Loucy (cell line): ENCODE data around the gene SMARCB1.

Source experiments
- EZH2phosphoT487 ChIP-seq: fragments of 200-600 bp; IDR thresholded peaks from 2 replicates; pipeline ENCODE4 v1.6.1; 2018; ENCODE audit warnings: antibody characterized with exemption, mild to moderate bottlenecking, moderate library complexity, borderline replicate concordance
- TF ChIP-seq, protein P1 (sequence below): fragments of 200-600 bp; sonication (generic); conservative IDR thresholded peaks from 2 replicates; pipeline ENCODE4 v1.5.1; 2014; ENCODE audit warnings: mild to moderate bottlenecking, antibody characterized with exemption, low read length

DNA sequence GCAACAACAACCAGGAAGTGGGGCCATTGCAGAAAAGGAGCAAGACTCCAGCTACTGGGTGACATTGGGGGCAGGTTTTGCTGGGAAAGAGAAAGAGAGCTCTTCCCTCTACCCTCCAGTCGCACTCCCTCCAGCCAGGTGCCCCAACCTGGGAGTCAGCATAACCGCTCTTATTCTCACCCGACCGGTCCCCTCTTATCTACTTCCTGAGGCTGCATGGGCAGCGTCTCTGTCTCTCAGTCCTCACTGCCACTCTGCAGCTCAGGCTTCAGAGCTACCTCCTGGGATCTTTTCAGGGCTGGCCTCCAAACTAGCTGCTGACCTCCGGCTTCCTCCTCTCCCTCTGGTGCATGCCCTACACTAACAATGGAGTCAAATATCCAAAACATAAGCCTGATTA is 41.0 kb upstream of the SMARCB1 start:
- TF ChIP-seq, protein P1, sequence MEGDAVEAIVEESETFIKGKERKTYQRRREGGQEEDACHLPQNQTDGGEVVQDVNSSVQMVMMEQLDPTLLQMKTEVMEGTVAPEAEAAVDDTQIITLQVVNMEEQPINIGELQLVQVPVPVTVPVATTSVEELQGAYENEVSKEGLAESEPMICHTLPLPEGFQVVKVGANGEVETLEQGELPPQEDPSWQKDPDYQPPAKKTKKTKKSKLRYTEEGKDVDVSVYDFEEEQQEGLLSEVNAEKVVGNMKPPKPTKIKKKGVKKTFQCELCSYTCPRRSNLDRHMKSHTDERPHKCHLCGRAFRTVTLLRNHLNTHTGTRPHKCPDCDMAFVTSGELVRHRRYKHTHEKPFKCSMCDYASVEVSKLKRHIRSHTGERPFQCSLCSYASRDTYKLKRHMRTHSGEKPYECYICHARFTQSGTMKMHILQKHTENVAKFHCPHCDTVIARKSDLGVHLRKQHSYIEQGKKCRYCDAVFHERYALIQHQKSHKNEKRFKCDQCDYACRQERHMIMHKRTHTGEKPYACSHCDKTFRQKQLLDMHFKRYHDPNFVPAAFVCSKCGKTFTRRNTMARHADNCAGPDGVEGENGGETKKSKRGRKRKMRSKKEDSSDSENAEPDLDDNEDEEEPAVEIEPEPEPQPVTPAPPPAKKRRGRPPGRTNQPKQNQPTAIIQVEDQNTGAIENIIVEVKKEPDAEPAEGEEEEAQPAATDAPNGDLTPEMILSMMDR, result no peak
- TF ChIP-seq EZH2phosphoT487, result no peak
